B cell (primary cell): Measurements from ENCODE around the gene ATP11A.

Experiments used
- EZH2 ChIP-seq: IDR thresholded peaks from 2 replicates; pipeline ENCODE4 v1.6.1; 2012; ENCODE audit warnings: borderline replicate concordance, low read depth, mild to moderate bottlenecking, moderate library complexity, low read length; ENCODE audit not compliant: insufficient read depth, poor library complexity, severe bottlenecking
- TF ChIP-seq, protein P1 (sequence below): fragments of 200-600 bp; IDR thresholded peaks from one replicate; pipeline ENCODE4 v1.8.0; 2022; ENCODE audit warnings: antibody characterized with exemption, mild to moderate bottlenecking

DNA sequence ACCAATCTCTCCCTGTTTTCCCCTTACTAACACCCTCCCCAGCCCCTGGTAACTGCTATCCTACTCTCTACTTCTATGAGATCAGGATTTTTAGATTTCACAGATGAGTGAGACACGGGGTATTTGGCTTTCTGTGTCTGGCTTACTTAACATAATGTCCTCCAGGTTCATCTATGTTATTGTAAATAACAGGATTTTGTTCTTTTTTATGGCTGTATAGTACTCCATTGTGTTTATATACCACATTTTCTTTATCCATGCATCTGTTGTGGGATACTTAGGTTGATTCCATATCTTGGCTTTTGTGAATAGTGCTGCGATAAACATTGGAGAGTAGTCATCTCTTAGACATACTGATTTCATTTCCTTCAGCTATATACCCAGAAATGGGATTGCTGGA is 28.5 kb upstream of the ATP11A start:
- TF ChIP-seq, protein P1, sequence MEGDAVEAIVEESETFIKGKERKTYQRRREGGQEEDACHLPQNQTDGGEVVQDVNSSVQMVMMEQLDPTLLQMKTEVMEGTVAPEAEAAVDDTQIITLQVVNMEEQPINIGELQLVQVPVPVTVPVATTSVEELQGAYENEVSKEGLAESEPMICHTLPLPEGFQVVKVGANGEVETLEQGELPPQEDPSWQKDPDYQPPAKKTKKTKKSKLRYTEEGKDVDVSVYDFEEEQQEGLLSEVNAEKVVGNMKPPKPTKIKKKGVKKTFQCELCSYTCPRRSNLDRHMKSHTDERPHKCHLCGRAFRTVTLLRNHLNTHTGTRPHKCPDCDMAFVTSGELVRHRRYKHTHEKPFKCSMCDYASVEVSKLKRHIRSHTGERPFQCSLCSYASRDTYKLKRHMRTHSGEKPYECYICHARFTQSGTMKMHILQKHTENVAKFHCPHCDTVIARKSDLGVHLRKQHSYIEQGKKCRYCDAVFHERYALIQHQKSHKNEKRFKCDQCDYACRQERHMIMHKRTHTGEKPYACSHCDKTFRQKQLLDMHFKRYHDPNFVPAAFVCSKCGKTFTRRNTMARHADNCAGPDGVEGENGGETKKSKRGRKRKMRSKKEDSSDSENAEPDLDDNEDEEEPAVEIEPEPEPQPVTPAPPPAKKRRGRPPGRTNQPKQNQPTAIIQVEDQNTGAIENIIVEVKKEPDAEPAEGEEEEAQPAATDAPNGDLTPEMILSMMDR = no peak
- TF ChIP-seq EZH2 = no peak
